Activated CD4-positive, alpha-beta T cell treated with anti-CD3 and anti-CD28 coated beads for 36 hours (primary cell): ENCODE results near the gene GAL3ST3. TPM values are rescaled to one million over a fixed set of nuclear protein-coding genes. Genes with fewer than 3 reads are reported as not detected.

ENCODE experiments used
- ATAC-seq: fragments of 200-7000 bp; cut with Tn5 transposase; one replicate; pipeline ENCODE4 v1.10.0; 2021; ENCODE audit warnings: mild to moderate bottlenecking, moderate library complexity
- CTCF ChIA-PET: fragments of 350-600 bp; sonication (Branson Sonifier 250); formaldehyde crosslinking; loops from one replicate; lab custom pipeline; 2021; ENCODE audit warnings: antibody characterized with exemption; lab: Charles Lee
- POLR2A ChIA-PET: fragments of 350-600 bp; sonication (Branson Sonifier 250); formaldehyde crosslinking; loops from one replicate; lab custom pipeline; 2021; ENCODE audit warnings: antibody characterized with exemption, inconsistent platforms; lab: Charles Lee
- DNase-seq: peaks from one replicate; pipeline ENCODE4 v3.0.0-alpha.2; 2020
- H3K27ac Mint-ChIP-seq: one replicate; pipeline ENCODE4 v1.8.0; 2021; ENCODE audit warnings: mixed read lengths
- H3K27me3 Mint-ChIP-seq: one replicate; pipeline ENCODE4 v1.8.0; 2021; ENCODE audit warnings: mixed read lengths
- H3K36me3 Mint-ChIP-seq: one replicate; pipeline ENCODE4 v1.8.0; 2021; ENCODE audit warnings: low read depth, mixed read lengths
- H3K4me1 Mint-ChIP-seq: one replicate; pipeline ENCODE4 v1.8.0; 2021; ENCODE audit warnings: mixed read lengths
- H3K4me3 Mint-ChIP-seq: one replicate; pipeline ENCODE4 v1.8.0; 2021; ENCODE audit warnings: mild to moderate bottlenecking, moderate library complexity, mixed read lengths
- H3K9me3 Mint-ChIP-seq: one replicate; pipeline ENCODE4 v1.8.0; 2021; ENCODE audit warnings: low read depth, mixed read lengths
- intact Hi-C, 2 experiments: fragments of 100-400 bp; cut with DNase I in 1 of 2; cut with micrococcal nuclease in 1 of 2; formaldehyde crosslinking; loops; one replicate each; pipeline versions ENCODE4 v1.14.2 to v1.15.1; 2022 to 2024; cut with DNase I, micrococcal nuclease
- total RNA-seq, 2 experiments: library from RNA; stranded (reverse); gene quantifications; one replicate each; pipeline ENCODE4 v1.2.3, GENCODE V29; 2021

GAL3ST3 gene
- total RNA-seq, 2 experiments from 2014 or later: 0.51 to 0.69 TPM

GRCh38 chr11:66059966-66060680, 11.2 kb upstream of the GAL3ST3 start:
- no peak overlapping the region for H3K4me3 Mint-ChIP-seq
- H3K9me3 Mint-ChIP-seq: no peaks in the 10 kb centered on the region
- ATAC-seq (no peak), DNase-seq (no peak)
- ChIA-PET CTCF (interaction anchor here (0.7 to 2.6 kb wide), 4 partner anchors 8 to 29 kb away, joined by 3 to 13 read pairs (median 3); no protein-coding TSS in a partner anchor), POLR2A (interaction anchor here (1.0 to 1.2 kb wide), 2 partner anchors 9 to 11 kb away, joined by 3 to 4 read pairs; no protein-coding TSS in a partner anchor)
- intact Hi-C loops: no loop called here
- peak overlapping the region; percentile 49 for H3K27ac Mint-ChIP-seq
- no peaks in the 10 kb centered on the region for H3K27me3 Mint-ChIP-seq
- peaks cover 82% of the 10 kb centered on the region for H3K36me3 Mint-ChIP-seq
- peaks cover 44% of the 10 kb centered on the region for H3K4me1 Mint-ChIP-seq

GRCh38 chr11:66056501-66056900, 7.5 kb upstream of the GAL3ST3 start:
- Mint-ChIP-seq H3K4me1 (peaks cover 47% of the 10 kb centered on the region), H3K36me3 (peaks cover 68% of the 10 kb centered on the region), H3K9me3 (no peaks in the 10 kb centered on the region), H3K4me3 (no peak overlapping the region), H3K27me3 (no peaks in the 10 kb centered on the region), H3K27ac (peak overlapping the region; percentile 19)
- intact Hi-C loops: no loop called here
- ATAC-seq: no peak
- ChIA-PET CTCF (interaction anchor here (1.3 to 7.5 kb wide), 3 partner anchors 11 to 77 kb away, joined by 6 to 63 read pairs (median 13); no protein-coding TSS in a partner anchor), POLR2A (no interaction called here)
- no peak for DNase-seq

GRCh38 chr11:66055021-66055420, 6.1 kb upstream of the GAL3ST3 start:
- ChIA-PET CTCF (interaction anchor here (0.7 to 7.5 kb wide), 5 partner anchors 9 to 79 kb away, joined by 3 to 63 read pairs (median 6); no protein-coding TSS in a partner anchor), POLR2A (no interaction called here)
- Mint-ChIP-seq H3K9me3 (no peaks in the 10 kb centered on the region), H3K4me3 (no peak overlapping the region), H3K36me3 (peaks cover 54% of the 10 kb centered on the region), H3K4me1 (peaks cover 43% of the 10 kb centered on the region), H3K27ac (peak overlapping the region; percentile 48), H3K27me3 (no peaks in the 10 kb centered on the region)
- no peak for ATAC-seq
- intact Hi-C loops: no loop called here
- no peak for DNase-seq

- no peak for DNase-seq
- ATAC-seq: no peak
- peaks cover 4% of the 10 kb centered on the region for H3K27me3 Mint-ChIP-seq
- intact Hi-C loops: loop anchor here (1.0 to 5.0 kb wide), 21 partner anchors 16 to 805 kb away; partner anchors contain the start of genes BANF1 (in 2 of the 2), EIF1AD (in 2 of the 2), RAB1B (in 2 of the 2) and AP5B1 (in 1 of the 2)
- peaks cover 36% of the 10 kb centered on the region for H3K4me1 Mint-ChIP-seq
- H3K27ac Mint-ChIP-seq: peak overlapping the region; percentile 95
- no peaks in the 10 kb centered on the region for H3K9me3 Mint-ChIP-seq
- ChIA-PET POLR2A (interaction anchor here (1.1 to 1.6 kb wide), 4 partner anchors 17 to 236 kb away, joined by 3 to 4 read pairs (median 3); partner anchors contain the start of genes BANF1, CCDC85B, EIF1AD and PACS1), CTCF (interaction anchor here (0.5 to 7.5 kb wide), 9 partner anchors 8 to 722 kb away, joined by 3 to 63 read pairs (median 3); partner anchors contain the start of gene RAB1B)
- H3K4me3 Mint-ChIP-seq: peak overlapping the region; percentile 91
- peaks cover 33% of the 10 kb centered on the region for H3K36me3 Mint-ChIP-seq
Observed at GRCh38 chr11:66052664-66052982, 3.7 kb upstream of the GAL3ST3 start.

GRCh38 chr11:66051766-66052663, 3.1 kb upstream of the GAL3ST3 start, which contains the start of gene SF3B2:
Gene SF3B2, plus strand, starts transcription at chr11:66052364. Its CDS starts 21 bp downstream, at chr11:66052385.
- Mint-ChIP-seq H3K4me3 (peak within 1 kb of the TSS; percentile 91), H3K9me3 (no peaks in the 10 kb centered on the region), H3K4me1 (peaks cover 36% of the 10 kb centered on the region), H3K27me3 (peaks cover 4% of the 10 kb centered on the region), H3K27ac (peak within 1 kb of the TSS; percentile 95), H3K36me3 (peaks cover 29% of the 10 kb centered on the region)
- POLR2A ChIA-PET: interaction anchor here (1.1 to 1.6 kb wide), 4 partner anchors 18 to 237 kb away, joined by 3 to 4 read pairs (median 3); partner anchors contain the start of genes BANF1, CCDC85B, EIF1AD and PACS1
- CTCF ChIA-PET: interaction anchor here (0.5 to 7.5 kb wide), 13 partner anchors 8 to 722 kb away, joined by 3 to 63 read pairs (median 3); partner anchors contain the start of genes FIBP and RAB1B
- DNase-seq (peak; percentile 99), ATAC-seq (peak; percentile 99)
- intact Hi-C loops: loop anchor here (1.0 to 5.0 kb wide), 21 partner anchors 17 to 805 kb away; partner anchors contain the start of genes BANF1 (in 2 of the 2), EIF1AD (in 2 of the 2), RAB1B (in 2 of the 2) and AP5B1 (in 1 of the 2)

GRCh38 chr11:66051371-66051765, 2.4 kb upstream of the GAL3ST3 start:
- no peak for ATAC-seq
- no peaks in the 10 kb centered on the region for H3K9me3 Mint-ChIP-seq
- peak overlapping the region; percentile 91 for H3K4me3 Mint-ChIP-seq
- peaks cover 36% of the 10 kb centered on the region for H3K4me1 Mint-ChIP-seq
- CTCF ChIA-PET: interaction anchor here (0.6 to 7.5 kb wide), 9 partner anchors 16 to 162 kb away, joined by 3 to 63 read pairs (median 4); partner anchors contain the start of gene FIBP
- intact Hi-C loops: loop anchor here (5.0 kb wide), 3 partner anchors 49 to 806 kb away; partner anchors contain the start of genes BANF1 (in 1 of the 2), EIF1AD (in 1 of the 2), LRFN4 (in 1 of the 2) and MRPL11 (in 1 of the 2)
- peak overlapping the region; percentile 95 for H3K27ac Mint-ChIP-seq
- H3K36me3 Mint-ChIP-seq: peaks cover 24% of the 10 kb centered on the region
- DNase-seq: no peak
- POLR2A ChIA-PET: no interaction called here
- H3K27me3 Mint-ChIP-seq: peaks cover 4% of the 10 kb centered on the region

GRCh38 chr11:66050581-66051231, 1.7 kb upstream of the GAL3ST3 start:
- H3K4me1 Mint-ChIP-seq: peaks cover 39% of the 10 kb centered on the region
- DNase-seq: no peak
- CTCF ChIA-PET: interaction anchor here (0.6 to 7.5 kb wide), 9 partner anchors 16 to 509 kb away, joined by 3 to 63 read pairs (median 4); partner anchors contain the start of gene FIBP
- peaks cover 4% of the 10 kb centered on the region for H3K27me3 Mint-ChIP-seq
- no peaks in the 10 kb centered on the region for H3K9me3 Mint-ChIP-seq
- peak overlapping the region; percentile 91 for H3K4me3 Mint-ChIP-seq
- H3K36me3 Mint-ChIP-seq: peaks cover 21% of the 10 kb centered on the region
- POLR2A ChIA-PET: no interaction called here
- H3K27ac Mint-ChIP-seq: peak overlapping the region; percentile 95
- no peak for ATAC-seq
- intact Hi-C loops: loop anchor here (5.0 kb wide), 3 partner anchors 48 to 807 kb away; partner anchors contain the start of genes BANF1 (in 1 of the 2), EIF1AD (in 1 of the 2), LRFN4 (in 1 of the 2) and MRPL11 (in 1 of the 2)

- H3K4me1 Mint-ChIP-seq: peaks cover 35% of the 10 kb centered on the region
- H3K4me3 Mint-ChIP-seq: no peak overlapping the region
- peaks cover 4% of the 10 kb centered on the region for H3K27me3 Mint-ChIP-seq
- H3K36me3 Mint-ChIP-seq: peaks cover 6% of the 10 kb centered on the region
- no peak overlapping the region for H3K27ac Mint-ChIP-seq
- ChIA-PET CTCF (interaction anchor here (0.6 to 4.9 kb wide), 8 partner anchors 11 to 772 kb away, joined by 3 to 19 read pairs (median 3); no protein-coding TSS in a partner anchor), POLR2A (interaction anchor here (0.7 kb wide), 1 partner anchor 9 kb away, joined by 3 read pairs; no protein-coding TSS in a partner anchor)
- no peaks in the 10 kb centered on the region for H3K9me3 Mint-ChIP-seq
- intact Hi-C loops: no loop called here
- DNase-seq (no peak), ATAC-seq (no peak)
Observed at GRCh38 chr11:66047541-66048365, 1.2 kb downstream of the GAL3ST3 start.

- H3K27ac Mint-ChIP-seq: no peak overlapping the region
- ChIA-PET CTCF (interaction anchor here (0.6 to 4.9 kb wide), 7 partner anchors 10 to 772 kb away, joined by 3 to 19 read pairs (median 3); no protein-coding TSS in a partner anchor), POLR2A (no interaction called here)
- DNase-seq: no peak
- H3K27me3 Mint-ChIP-seq: peaks cover 4% of the 10 kb centered on the region
- no peaks in the 10 kb centered on the region for H3K36me3 Mint-ChIP-seq
- intact Hi-C loops: no loop called here
- no peak overlapping the region for H3K4me3 Mint-ChIP-seq
- no peaks in the 10 kb centered on the region for H3K9me3 Mint-ChIP-seq
- peaks cover 32% of the 10 kb centered on the region for H3K4me1 Mint-ChIP-seq
- no peak for ATAC-seq
Observed at GRCh38 chr11:66046901-66047300, 2.1 kb downstream of the GAL3ST3 start.
